Aorta (tissue), 5 donors: Measurements from ENCODE around the gene MACROD2. TPM values are rescaled to one million over a fixed set of nuclear protein-coding genes. Genes with fewer than 3 reads are reported as not detected.

Experiments
- ATAC-seq: fragments of 200-7000 bp; cut with Tn5 transposase; one replicate; pipeline ENCODE4 v1.9.1; 2022; ENCODE audit warnings: moderate library complexity; ENCODE audit not compliant: low FRiP score
- DNase-seq, 2 donors: peaks; one replicate each; pipeline ENCODE4 v3.0.0-alpha.2; 2020
- H3K27ac ChIP-seq, 2 donors: one replicate each; pipeline ENCODE4 v1.5.1; 2013; ENCODE audit warnings: low read length in 2 of 2, mild to moderate bottlenecking in 2 of 2, moderate library complexity in 2 of 2, control low read depth in 1 of 2, inconsistent platforms in 1 of 2, low read depth in 1 of 2
- H3K27me3 ChIP-seq, 2 donors: one replicate each; pipeline ENCODE4 v1.6.1; 2013; ENCODE audit warnings: control low read depth in 1 of 2, low read length in 1 of 2, mild to moderate bottlenecking in 1 of 2, moderate library complexity in 1 of 2; ENCODE audit not compliant: insufficient read depth in 2 of 2, control insufficient read depth in 1 of 2
- H3K36me3 ChIP-seq, 2 donors: one replicate each; pipeline ENCODE4 v1.6.1; 2013; ENCODE audit warnings: control low read depth in 1 of 2, low read length in 1 of 2, mild to moderate bottlenecking in 1 of 2; ENCODE audit not compliant: insufficient read depth in 2 of 2, control insufficient read depth in 1 of 2
- H3K4me1 ChIP-seq, 2 donors: one replicate each; pipeline ENCODE4 v1.6.1; 2013; ENCODE audit warnings: low read length in 2 of 2, control low read depth in 1 of 2, mild to moderate bottlenecking in 1 of 2, moderate library complexity in 1 of 2; ENCODE audit not compliant: insufficient read depth in 2 of 2, control insufficient read depth in 1 of 2
- H3K4me3 ChIP-seq, 2 donors: one replicate each; pipeline ENCODE4 v1.5.1; 2013; ENCODE audit warnings: low read length in 2 of 2, control low read depth in 1 of 2, mild to moderate bottlenecking in 1 of 2
- H3K9me3 ChIP-seq: one replicate; pipeline ENCODE4 v1.6.1; 2013; ENCODE audit warnings: mild to moderate bottlenecking, low read length; ENCODE audit not compliant: control insufficient read depth
- WGBS, 2 donors: extraction: QIAGEN DNeasy Blood & Tissue Kit; methylation state at CpG; one replicate each; pipeline ENCODE4 v1.1.7; 2013; 5-methylcytosine and 5-hydroxymethylcytosine counted together
- intact Hi-C, 2 donors: fragments of 100-400 bp; cut with DNase I; formaldehyde crosslinking; loops; one replicate each; pipeline versions ENCODE4 v1.14.2 to v1.15.0; 2022
- polyA plus RNA-seq, 2 donors: library from polyadenylated mRNA; stranded (reverse); fragments of 200-250 nt; gene quantifications; one replicate each; pipeline ENCODE4 v1.2.3, GENCODE V29; 2013
- total RNA-seq, 2 donors: library from RNA; stranded (reverse); fragmentation: NEBNext Ultra II Directional; extraction: Animal tissue kit (Norgen Biotek cat#: 25700); gene quantifications; one replicate each; pipeline ENCODE4 v1.2.1, GENCODE V29; 2021
- donor health status: healthy with polysubstance abuse.
- donor health status: Bipolar disorder and iron deficiency.
- donor health status: DM: no; HTN: no; CAD: no.
- donor health status: DM: no; HTN: no; CAD: no.
- donor health status: DM: yes; HTN: yes; CAD: no.

The MACROD2 gene
- total and polyA plus RNA-seq, 4 donors: 0.90 to 11.2 (median 4.8) TPM

DNA sequence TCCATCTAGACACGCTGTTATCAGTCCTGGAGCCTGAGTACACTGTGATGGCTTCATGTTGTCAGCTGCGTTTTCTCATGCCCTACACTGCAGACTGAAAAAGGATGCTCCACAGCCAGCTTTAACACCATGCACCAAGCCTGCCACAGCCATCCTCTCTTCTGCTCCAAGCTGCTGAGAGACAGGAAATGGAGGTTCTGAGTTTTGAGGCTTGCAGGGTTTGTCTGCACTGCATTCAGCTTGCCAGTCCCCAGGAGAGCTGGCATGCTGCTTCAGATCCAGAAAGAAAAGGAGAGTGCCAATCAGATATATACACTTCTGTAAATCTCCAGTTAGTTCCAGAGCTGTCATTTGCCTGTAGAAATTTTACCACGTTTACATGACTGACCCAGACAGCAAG is 892.8 kb downstream of the MACROD2 start:
- H3K4me1 ChIP-seq: no peaks in the 10 kb centered on the region
- H3K4me3 ChIP-seq: no peak overlapping the region
- WGBS, 2 donors: 35 to 37% methylated on average over 3 of the region's 3 CpGs
- DNase-seq (no peak), ATAC-seq (no peak)
- H3K27ac ChIP-seq: no peak overlapping the region
- H3K36me3 ChIP-seq: no peaks in the 10 kb centered on the region
- H3K9me3 ChIP-seq: no peaks in the 10 kb centered on the region
- H3K27me3 ChIP-seq: no peaks in the 10 kb centered on the region
- intact Hi-C loops: no loop called here

DNA sequence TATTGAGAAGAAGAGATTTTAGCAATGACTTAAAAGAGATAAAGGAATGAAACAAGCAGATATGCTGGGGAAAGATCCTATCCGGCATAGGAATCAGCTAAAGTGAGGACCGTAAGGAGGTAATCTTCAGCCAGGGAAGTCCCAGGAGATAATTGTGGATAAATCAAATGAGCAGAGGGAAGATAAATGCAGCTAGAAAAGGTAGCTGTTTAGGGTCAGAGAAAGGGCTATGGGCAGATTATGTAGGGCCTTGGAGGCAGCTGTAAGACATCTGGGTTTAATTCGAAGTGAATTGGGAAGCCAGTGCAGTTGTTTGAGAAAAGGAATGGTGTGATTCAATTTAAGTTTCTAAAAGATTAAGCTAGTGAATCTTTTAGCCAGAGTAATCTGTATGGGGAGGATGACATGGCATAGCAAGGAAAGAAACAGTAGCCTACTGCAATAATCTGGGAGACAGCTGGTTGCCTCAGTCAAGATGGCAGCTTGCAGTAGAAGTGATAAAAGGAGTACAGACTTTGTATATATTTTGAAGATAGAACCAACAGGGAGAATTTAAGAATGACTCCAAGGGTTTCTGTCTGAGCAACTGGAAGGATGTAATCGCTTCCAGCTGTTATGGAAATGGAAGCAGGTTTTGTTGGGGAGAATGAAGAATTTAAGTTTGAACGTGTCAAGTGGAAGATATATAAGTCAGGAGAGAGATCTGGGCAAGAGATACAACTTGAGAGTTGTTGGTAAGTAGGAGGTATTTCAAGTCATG is 894.4 kb downstream of the MACROD2 start:
- DNase-seq: no peak
- Histone ChIP-seq H3K4me3 (no peak overlapping the region), H3K36me3 (no peaks in the 10 kb centered on the region), H3K27me3 (no peaks in the 10 kb centered on the region), H3K9me3 (no peaks in the 10 kb centered on the region), H3K27ac (no peak overlapping the region), H3K4me1 (no peaks in the 10 kb centered on the region)
- no peak for ATAC-seq
- intact Hi-C loops: no loop called here
- WGBS, 2 donors: 79 to 84% methylated on average over 5 of the region's 5 CpGs

- no peaks in the 10 kb centered on the region for H3K4me1 ChIP-seq
- H3K36me3 ChIP-seq: no peaks in the 10 kb centered on the region
- intact Hi-C loops: no loop called here
- no peak overlapping the region for H3K27ac ChIP-seq
- no peak for ATAC-seq
- DNase-seq: no peak
- no peak overlapping the region for H3K4me3 ChIP-seq
- H3K9me3 ChIP-seq: no peaks in the 10 kb centered on the region
- H3K27me3 ChIP-seq: no peaks in the 10 kb centered on the region
These were observed 895.4 kb downstream of the MACROD2 start for GRCh38 chr20:14890713-14891112.

DNA sequence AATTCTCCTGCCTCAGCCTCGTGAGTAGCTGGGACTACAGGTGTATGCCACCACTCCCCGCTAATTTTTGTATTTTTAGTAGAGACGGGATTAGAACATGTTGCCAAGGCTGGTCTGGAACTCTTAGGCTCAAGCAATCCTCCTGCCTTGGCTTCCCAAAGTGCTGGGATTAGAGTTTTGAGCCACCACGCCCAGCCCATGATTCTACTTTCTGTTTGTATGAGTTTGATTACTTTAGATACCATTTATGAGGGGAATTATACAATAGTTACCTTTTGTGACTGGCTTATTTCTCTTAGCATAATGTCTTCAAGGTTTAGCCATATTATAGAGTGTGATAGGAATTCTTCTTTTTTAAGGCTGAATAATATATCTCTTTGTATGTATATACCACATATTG is 897.5 kb downstream of the MACROD2 start:
- H3K36me3 ChIP-seq: no peaks in the 10 kb centered on the region
- H3K27ac ChIP-seq: no peak overlapping the region
- H3K27me3 ChIP-seq: no peaks in the 10 kb centered on the region
- H3K9me3 ChIP-seq: no peaks in the 10 kb centered on the region
- 81 to 92% methylated on average over 4 of the region's 4 CpGs for WGBS, 2 donors
- intact Hi-C loops: no loop called here
- DNase-seq (no peak), ATAC-seq (no peak)
- no peaks in the 10 kb centered on the region for H3K4me1 ChIP-seq
- H3K4me3 ChIP-seq: no peak overlapping the region

DNA sequence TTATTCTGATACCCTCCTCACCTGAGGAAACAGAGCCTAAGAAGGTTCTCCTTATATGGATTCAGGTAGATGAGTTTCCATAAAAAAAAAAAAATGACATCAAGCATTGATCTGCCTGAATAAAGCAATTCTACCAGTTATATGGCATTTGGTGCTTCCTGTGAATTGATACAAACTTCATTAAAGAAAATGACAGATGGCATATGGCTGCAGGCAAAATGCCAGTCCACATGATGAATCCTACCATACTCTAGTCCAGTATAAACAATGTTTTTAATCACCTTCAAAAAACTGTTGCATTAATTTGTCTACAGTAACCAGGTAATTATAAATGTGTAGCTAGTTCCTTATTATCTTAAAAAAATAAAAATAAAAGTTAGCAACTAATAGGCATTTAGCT is 901.3 kb downstream of the MACROD2 start:
- Histone ChIP-seq H3K4me1 (no peaks in the 10 kb centered on the region), H3K36me3 (no peaks in the 10 kb centered on the region), H3K4me3 (no peak overlapping the region), H3K27ac (no peak overlapping the region), H3K27me3 (no peaks in the 10 kb centered on the region), H3K9me3 (no peaks in the 10 kb centered on the region)
- DNase-seq (no peak), ATAC-seq (no peak)
- intact Hi-C loops: no loop called here

DNA sequence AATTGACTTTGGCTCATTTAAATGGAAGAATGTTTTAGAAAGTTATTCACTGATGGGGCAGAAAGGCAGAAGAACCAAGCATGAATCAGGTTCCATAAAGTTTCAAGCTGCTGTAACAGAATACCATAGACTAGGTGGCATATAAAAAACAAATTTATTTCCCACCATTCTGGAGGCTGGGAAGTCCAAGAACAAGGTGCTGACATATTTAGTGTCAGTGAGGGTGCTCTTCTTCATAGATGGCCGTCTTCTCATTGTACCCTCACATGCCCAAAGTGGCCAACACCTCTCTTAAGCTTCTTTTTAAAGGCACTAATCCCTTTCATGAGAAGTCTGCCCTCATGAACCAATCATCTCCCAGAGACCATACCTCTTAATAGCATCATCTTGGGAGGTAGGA is 902.3 kb downstream of the MACROD2 start:
- no peaks in the 10 kb centered on the region for H3K27me3 ChIP-seq
- intact Hi-C loops: no loop called here
- H3K4me3 ChIP-seq: no peak overlapping the region
- no peaks in the 10 kb centered on the region for H3K4me1 ChIP-seq
- no peaks in the 10 kb centered on the region for H3K36me3 ChIP-seq
- WGBS, 2 donors: 87 to 92% methylated on average over 1 of the region's 1 CpG
- DNase-seq (no peak), ATAC-seq (no peak)
- no peaks in the 10 kb centered on the region for H3K9me3 ChIP-seq
- H3K27ac ChIP-seq: no peak overlapping the region

GRCh38 chr20:14902432-14903089 is 907.2 kb downstream of the MACROD2 start:
- intact Hi-C loops: no loop called here
- Histone ChIP-seq H3K36me3 (no peaks in the 10 kb centered on the region), H3K27ac (no peak overlapping the region), H3K27me3 (no peaks in the 10 kb centered on the region), H3K4me3 (no peak overlapping the region), H3K4me1 (no peaks in the 10 kb centered on the region), H3K9me3 (no peaks in the 10 kb centered on the region)
- no peak for ATAC-seq
- WGBS, 2 donors: 77 to 86% methylated on average over 4 of the region's 4 CpGs
- no peak for DNase-seq

DNA sequence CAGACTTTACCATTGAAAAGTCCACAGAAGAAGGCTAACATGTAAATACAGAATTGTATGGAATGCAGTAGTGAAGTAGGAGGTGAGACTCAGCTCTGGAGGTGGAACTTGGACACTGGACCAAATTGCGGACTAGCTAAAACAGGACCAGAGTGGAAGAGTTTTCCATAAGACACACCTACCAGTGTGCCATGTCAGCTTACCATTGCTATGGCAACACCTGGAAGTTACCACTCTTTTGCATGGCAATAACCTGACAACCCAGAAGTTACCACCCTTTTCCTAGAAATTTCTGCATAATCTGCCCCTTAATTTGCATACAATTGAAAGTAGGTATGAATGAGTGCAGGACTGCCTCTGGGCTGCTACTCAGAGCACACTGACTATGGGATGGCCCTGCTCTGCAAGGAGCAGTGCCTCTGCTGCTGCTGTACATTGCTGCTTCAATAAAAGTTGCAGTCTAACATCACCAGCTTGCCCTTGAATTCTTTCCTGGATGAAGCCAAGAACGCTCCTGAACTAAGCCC is 911.7 kb downstream of the MACROD2 start:
- 88 to 89% methylated on average over 2 of the region's 2 CpGs for WGBS, 2 donors
- no peak for ATAC-seq

GRCh38 chr20:14910126-14910525 is 914.8 kb downstream of the MACROD2 start:
- 52 to 68% methylated on average over 2 of the region's 2 CpGs for WGBS, 2 donors
- Histone ChIP-seq H3K36me3 (no peaks in the 10 kb centered on the region), H3K27me3 (no peaks in the 10 kb centered on the region), H3K4me1 (peaks cover 0 to 6% of the 10 kb centered on the region in 2 donors), H3K27ac (no peak overlapping the region), H3K4me3 (no peak overlapping the region), H3K9me3 (no peaks in the 10 kb centered on the region)
- intact Hi-C loops: no loop called here
- ATAC-seq: no peak
- no peak for DNase-seq

More for the DNA sequence above, 911.7 kb downstream of the MACROD2 start:
- no peak overlapping the region for H3K27ac ChIP-seq
- no peaks in the 10 kb centered on the region for H3K9me3 ChIP-seq
- no peak overlapping the region for H3K4me3 ChIP-seq
- H3K36me3 ChIP-seq: no peaks in the 10 kb centered on the region
- no peaks in the 10 kb centered on the region for H3K27me3 ChIP-seq
- no peaks in the 10 kb centered on the region for H3K4me1 ChIP-seq
- intact Hi-C loops: no loop called here
- no peak for DNase-seq
